VCaP (cell line): ENCODE measurements around the gene TLL1.

Experiments
- H3K27ac ChIP-seq: fragments of 450-650 bp; 2 replicates; pipeline ENCODE4 v1.5.1; 2017
- CTCF ChIP-seq: fragments of 450-650 bp; conservative IDR thresholded peaks from 2 replicates; pipeline ENCODE4 v1.5.1; 2017; ENCODE audit warnings: mild to moderate bottlenecking, moderate library complexity

The TLL1 gene

GRCh38 chr4:165953181-165953580 lies 80.1 kb downstream of the TLL1 start:
- no peak overlapping the region for H3K27ac ChIP-seq
- TF ChIP-seq CTCF: no peak

- no peak for TF ChIP-seq CTCF
- no peak overlapping the region for H3K27ac ChIP-seq
These were observed 90.6 kb downstream of the TLL1 start for GRCh38 chr4:165963621-165964020.

GRCh38 chr4:165964591-165964990 lies 91.6 kb downstream of the TLL1 start:
- H3K27ac ChIP-seq: no peak overlapping the region
- no peak for TF ChIP-seq CTCF

- no peak for TF ChIP-seq CTCF
- no peak overlapping the region for H3K27ac ChIP-seq
These were observed 92.5 kb downstream of the TLL1 start for GRCh38 chr4:165965503-165965902.

GRCh38 chr4:165966833-165967232 lies 93.8 kb downstream of the TLL1 start:
- TF ChIP-seq CTCF: no peak
- H3K27ac ChIP-seq: no peak overlapping the region

GRCh38 chr4:165967486-165967885 lies 94.4 kb downstream of the TLL1 start:
- no peak for TF ChIP-seq CTCF
- H3K27ac ChIP-seq: no peak overlapping the region

GRCh38 chr4:165970703-165971420 lies 97.8 kb downstream of the TLL1 start:
- TF ChIP-seq CTCF: no peak
- no peak overlapping the region for H3K27ac ChIP-seq
